HG02943 (cell line): ENCODE data around the gene KNDC1.
"Not testable (repeated sequence)": the region's sequence is repeated elsewhere in the genome, so short reads cannot be mapped to it uniquely, and the experiment has no call there.

Source experiments
- ATAC-seq: cut with Tn5 transposase; IDR thresholded peaks from one replicate; pipeline ENCODE4 v1.9.1; 2021; ENCODE audit warnings: mild to moderate bottlenecking, low read depth, moderate library complexity; ENCODE audit not compliant: unreplicated experiment

Gene KNDC1

GRCh38 chr10:133159950-133160825 is at the start of gene KNDC1:
Gene KNDC1 (plus strand): TSS chr10:133160219. CDS start chr10:133160468, 249 bp downstream.
- ATAC-seq = no peak

GRCh38 chr10:133110609-133111275 is 49.3 kb upstream of the KNDC1 start:
- no peak for ATAC-seq

GRCh38 chr10:133111640-133112039 is 48.4 kb upstream of the KNDC1 start:
- not testable (repeated sequence) for ATAC-seq

- ATAC-seq = no peak
These were observed 46.7 kb upstream of the KNDC1 start for GRCh38 chr10:133113146-133113830.

GRCh38 chr10:133113847-133114246 is 46.2 kb upstream of the KNDC1 start:
- ATAC-seq = no peak

GRCh38 chr10:133114251-133114650 is 45.8 kb upstream of the KNDC1 start:
- ATAC-seq = no peak

GRCh38 chr10:133114726-133115452 is 45.1 kb upstream of the KNDC1 start:
- ATAC-seq = no peak

GRCh38 chr10:133115453-133115842 is 44.6 kb upstream of the KNDC1 start:
- ATAC-seq = no peak

GRCh38 chr10:133115976-133116375 is 44.0 kb upstream of the KNDC1 start:
- ATAC-seq = no peak

- no peak for ATAC-seq
These were observed 43.6 kb upstream of the KNDC1 start for GRCh38 chr10:133116455-133116854.

- no peak for ATAC-seq
These were observed 42.9 kb upstream of the KNDC1 start for GRCh38 chr10:133117036-133117687.

GRCh38 chr10:133117688-133118071 is 42.3 kb upstream of the KNDC1 start:
- no peak for ATAC-seq

- ATAC-seq = no peak
These were observed 38.5 kb upstream of the KNDC1 start for GRCh38 chr10:133121479-133121878.

GRCh38 chr10:133122171-133122935 is 37.7 kb upstream of the KNDC1 start:
- no peak for ATAC-seq

GRCh38 chr10:133123050-133123745 is 36.8 kb upstream of the KNDC1 start:
- no peak for ATAC-seq

- ATAC-seq = no peak
These were observed 36.2 kb upstream of the KNDC1 start for GRCh38 chr10:133123746-133124356.

GRCh38 chr10:133124357-133125211 is 35.4 kb upstream of the KNDC1 start:
- ATAC-seq = no peak
